GM04503 (cell line): Measurements from ENCODE around the gene OR2M7.
"Not testable (repeated sequence)": the region's sequence is repeated elsewhere in the genome, so short reads cannot be mapped to it uniquely, and the experiment has no call there.

ENCODE experiments used
- DNase-seq: peaks from one replicate; pipeline ENCODE4 v3.0.0-alpha.2; 2012; ENCODE audit warnings: low read depth

OR2M7 gene, protein sequence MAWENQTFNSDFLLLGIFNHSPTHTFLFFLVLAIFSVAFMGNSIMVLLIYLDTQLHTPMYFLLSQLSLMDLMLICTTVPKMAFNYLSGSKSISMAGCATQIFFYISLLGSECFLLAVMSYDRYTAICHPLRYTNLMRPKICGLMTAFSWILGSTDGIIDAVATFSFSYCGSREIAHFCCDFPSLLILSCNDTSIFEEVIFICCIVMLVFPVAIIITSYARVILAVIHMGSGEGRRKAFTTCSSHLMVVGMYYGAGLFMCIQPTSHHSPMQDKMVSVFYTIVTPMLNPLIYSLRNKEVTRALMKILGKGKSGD

DNA sequence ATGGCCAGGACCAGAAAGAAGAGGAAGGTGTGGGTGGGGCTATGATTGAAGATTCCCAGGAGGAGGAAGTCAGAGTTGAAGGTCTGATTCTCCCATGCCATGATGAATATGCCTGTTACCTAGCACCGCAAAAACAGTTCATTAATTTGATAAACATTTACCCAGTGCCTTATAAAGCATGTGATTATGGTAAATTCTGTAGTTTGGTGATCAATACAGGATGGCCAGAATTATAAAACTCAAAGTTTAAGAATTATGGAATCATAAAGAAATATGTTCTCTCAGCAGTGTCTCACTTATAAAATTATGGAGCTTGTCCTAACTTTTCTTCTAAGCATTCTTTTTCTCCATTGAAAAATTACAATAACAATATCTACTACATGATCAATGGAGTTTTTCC, at the start of gene OR2M7:
Gene OR2M7, minus strand, starts transcription at position 101 of the 400 bp plus-strand sequence. Its CDS starts 0 bp downstream, at position 101.
- DNase-seq = no peak

DNA sequence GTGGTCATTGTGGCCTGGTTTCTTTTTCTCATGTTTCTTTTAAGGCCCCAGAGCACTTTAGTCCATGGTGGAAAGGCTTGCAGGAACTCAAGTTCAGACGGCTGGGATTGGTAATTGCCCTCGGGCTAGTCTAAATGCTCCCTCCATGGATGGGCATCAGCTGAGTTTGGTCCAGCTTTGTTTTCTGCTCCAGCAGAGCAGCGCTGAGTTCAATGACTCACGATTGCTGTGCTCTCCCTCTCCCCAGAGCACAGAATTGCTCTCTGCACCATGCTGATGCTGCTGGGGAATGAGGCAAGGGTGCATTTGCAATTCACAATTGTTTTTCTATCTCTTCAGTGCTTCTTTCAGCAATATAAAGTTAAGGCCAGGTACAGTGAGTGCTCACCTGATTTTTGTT, 49.4 kb upstream of the OR2M7 start:
- no peak for DNase-seq

DNA sequence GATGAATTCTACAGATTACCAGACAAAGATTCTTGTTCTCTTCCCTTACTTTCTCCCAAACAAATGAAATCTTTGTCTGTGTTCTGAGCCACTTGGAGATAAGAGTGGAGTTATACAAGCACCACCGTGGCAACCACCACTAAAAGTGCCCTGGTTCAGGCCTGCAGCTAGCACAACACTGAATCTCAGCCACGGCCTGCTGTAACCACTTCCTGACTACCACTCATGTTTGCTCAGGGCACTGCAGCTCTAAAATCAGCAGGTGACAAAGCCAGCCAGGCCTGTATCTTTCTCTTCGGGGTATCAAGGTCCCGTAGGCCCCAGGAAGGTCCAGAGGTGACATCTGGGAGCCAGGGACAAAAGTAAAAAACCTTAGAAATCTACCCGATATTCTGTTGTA, 48.0 kb upstream of the OR2M7 start:
- DNase-seq = no peak

DNA sequence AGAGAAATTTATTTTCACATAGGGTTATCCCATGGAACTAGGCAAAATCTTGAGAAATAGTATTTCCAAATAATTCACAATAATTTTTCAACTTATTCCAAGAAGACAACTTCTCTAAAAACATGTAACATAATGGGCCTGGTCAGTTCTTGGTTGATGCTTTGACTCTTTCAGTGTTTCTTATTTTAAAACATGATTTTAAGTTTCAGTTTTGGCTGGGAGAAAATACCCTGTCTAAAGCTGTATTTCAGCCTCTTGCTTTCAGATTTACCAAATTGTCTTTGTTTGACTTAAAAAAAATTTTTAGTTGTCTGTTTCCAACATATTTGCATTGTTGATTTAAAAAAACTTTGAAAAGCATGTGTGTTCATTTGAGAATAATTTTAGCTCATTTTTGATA, 42.2 kb upstream of the OR2M7 start:
- DNase-seq = no peak

DNA sequence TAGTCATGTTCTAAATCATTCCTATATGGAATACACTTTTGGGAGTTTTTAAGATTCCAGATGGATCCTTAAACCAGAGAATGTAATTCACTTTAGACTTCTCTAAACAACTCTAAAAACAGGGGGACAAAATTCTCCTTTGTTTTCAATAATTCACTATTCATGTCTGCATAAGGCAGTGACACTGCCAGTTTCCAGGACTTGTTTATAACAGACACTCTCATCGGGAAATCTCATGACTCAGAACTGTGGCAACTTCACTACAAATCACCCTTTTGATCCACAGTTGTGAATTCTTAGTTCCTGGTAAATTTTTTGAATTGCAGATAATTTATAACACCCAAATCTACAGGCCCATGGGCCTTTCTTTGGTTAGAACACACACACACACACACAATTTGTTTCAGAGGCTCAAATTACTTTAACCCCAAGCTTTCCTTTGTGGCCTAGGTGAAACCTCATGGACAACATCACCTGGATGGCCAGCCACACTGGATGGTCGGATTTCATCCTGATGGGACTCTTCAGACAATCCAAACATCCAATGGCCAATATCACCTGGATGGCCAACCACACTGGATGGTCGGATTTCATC, 36.9 kb upstream of the OR2M7 start, which contains the start of gene OR2T4:
Gene OR2T4, plus strand, starts transcription at position 545 of the 595 bp plus-strand sequence. Its CDS starts 0 bp downstream, at position 545.
- DNase-seq = no peak

DNA sequence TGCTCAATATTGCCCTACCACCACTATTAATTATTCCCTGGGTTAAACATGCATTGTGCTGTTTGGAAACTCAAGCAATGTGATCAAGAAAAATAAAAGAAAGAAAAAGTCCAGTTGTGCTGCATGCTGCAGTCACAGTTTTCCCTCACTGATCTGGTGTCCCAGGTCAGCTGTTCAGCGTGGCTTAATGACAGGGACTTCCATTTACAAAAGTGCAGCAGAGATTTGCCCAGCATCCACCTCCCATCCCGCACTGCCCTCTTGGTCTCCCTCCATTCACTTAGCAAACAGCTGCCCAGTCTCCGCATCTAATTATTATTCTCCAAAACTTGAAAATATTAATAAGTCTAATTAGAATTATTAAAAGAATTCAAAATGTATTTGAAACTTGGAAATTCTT, 35.0 kb upstream of the OR2M7 start:
- DNase-seq = no peak

DNA sequence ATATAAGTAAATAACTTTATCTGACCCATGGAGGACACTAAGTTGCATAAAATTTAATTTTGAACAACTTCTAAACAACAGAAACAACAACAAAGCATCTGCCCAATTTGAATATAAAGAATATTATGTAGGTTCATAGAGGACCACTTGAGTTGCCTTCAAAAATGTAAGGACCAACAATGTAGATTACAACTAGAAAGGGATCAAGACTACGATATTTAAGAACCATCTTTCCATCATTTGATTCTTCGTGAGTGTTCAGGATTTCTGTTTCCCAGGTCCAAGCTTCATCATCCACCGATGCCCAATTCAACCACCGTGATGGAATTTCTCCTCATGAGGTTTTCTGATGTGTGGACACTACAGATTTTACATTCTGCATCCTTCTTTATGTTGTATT, 24.1 kb upstream of the OR2M7 start, which contains the start of gene OR14C36:
Gene OR14C36, plus strand, starts transcription at position 301 of the 400 bp plus-strand sequence. Its CDS starts 0 bp downstream, at position 301.
- DNase-seq = no peak

DNA sequence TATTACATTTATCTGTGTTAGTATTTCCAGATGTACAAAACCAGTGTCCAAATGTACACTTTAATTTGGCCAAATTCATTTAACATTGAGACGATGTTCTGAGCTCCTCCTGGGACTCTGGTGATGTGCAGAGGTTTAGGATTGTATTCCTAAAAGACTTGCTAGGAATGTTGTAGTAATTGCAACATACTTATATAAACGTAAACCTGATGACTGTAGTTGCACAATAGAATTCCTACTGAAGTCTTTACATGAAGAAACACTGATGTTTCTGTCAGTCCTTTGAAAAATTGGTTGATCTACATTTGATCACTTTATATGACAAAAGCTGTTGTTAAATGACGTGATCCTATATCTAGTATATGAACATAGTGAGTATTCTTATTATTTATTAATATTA, 19.1 kb upstream of the OR2M7 start:
- DNase-seq = no peak

DNA sequence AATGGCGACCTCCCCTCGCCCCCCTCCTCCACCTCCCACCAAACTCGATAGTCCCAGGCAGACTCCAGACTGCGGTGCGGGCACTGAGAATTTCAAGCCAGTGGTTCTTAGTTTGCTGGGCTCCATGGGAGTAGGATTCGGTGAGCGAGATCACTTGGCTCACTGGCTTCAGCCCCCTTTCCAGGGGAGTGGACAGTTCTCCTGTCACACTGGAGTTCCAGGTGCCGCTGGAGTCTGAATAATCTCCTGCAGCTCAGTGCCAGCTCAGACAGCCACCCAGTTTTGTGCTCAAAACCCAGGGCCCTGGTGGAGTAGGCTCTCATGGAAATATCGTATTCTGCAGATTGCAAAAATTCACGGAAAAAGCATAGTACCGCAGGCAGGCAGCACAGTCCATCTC, 7.6 kb downstream of the OR2M7 start:
- no peak for DNase-seq

DNA sequence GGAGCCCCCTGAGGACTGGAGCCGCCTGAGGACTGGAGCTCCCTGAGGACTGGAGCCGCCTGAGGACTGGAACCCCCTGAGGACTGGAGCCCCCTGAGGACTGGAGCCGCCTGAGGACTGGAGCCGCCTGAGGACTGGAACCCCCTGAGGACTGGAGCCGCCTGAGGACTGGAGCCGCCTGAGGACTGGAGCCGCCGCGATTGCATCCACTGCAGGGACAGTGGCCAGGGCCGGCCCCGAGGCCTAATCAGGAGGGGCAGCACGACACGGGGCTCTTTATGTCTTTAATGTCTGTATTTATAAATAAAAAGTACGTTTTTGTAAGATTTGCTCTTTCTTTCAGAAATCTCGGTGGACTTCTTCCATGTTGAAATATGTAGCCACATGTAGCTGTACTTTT, 17.6 kb downstream of the OR2M7 start:
- DNase-seq = not testable (repeated sequence)

DNA sequence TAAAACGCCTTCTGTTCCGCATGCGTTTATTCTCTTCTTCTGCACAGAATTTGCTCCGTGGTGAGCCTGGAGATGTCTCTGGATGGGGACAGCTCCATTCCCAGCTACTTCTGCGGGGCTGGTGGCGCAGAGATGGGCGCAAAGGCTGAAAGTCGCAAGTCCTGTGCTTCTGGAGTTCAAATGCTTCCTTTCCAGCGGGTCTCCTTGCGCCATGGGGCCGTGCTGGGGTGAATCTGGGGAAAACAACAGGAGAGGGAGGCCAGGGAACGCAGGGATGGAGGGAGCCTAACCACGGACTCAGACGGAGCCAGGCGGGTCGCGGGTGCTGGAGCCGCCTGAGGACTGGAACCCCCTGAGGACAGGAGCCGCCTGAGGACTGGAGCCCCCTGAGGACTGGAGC, 18.3 kb downstream of the OR2M7 start:
- DNase-seq = no peak

DNA sequence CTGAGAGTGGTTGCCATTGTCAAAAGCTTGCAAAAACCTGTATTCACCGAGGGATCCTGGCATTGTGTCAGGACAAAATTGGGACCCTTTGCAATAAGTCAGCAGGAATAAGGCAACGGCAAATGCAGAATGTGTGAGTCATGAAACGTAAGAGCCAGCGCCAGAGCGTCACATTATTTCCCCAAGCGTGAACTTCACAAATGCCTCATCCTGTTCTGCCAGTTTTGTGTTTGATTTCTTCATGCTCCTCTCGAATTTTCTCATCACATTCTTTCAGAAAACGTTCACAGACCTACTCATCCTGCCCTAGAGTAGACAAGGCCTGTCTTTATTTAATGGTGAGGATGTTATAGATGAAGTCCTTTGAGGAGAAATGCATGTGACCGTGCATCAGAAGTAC, 18.7 kb downstream of the OR2M7 start:
- DNase-seq = not testable (repeated sequence)

DNA sequence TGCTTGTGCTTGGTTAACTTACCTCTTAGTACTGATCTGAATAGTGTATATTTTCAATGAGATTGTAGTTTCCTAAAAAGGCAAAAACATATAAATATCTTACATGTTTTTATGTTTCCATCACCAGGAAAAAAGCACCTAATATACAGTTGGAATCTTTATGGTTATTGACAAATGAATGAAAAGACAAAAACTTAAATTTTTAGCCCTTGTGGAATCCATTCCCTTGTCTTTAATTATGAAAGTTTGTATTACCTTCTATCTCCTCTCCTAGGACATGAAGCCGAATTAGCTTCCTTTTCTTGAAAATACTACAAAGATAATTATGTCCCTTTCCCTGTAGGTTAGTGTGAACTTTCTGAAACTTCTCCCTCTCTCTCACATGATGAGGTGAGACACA, 21.0 kb downstream of the OR2M7 start, which contains the start of gene OR2T12:
Gene OR2T12, minus strand, starts transcription at position 101 of the 400 bp plus-strand sequence. CDS start 7,846 bp downstream, outside the sequence.
- no peak for DNase-seq

DNA sequence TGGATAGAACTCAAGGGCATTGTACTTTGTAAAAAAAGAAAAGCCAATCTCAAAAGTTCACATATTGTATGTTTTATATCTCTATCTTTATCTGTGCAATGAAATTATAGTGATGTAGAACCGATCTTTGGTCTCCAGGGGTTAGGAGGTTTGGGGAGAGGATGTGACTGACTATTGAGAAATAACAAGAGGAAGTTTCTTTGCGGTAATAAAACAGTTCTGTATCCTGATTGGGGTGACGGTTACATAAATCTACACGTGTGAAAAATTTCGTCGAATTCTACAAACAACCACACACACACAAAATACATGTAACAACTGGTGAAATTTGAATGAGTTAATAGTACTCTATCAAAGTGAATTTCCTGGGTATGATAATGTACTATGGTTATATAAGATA, 36.0 kb downstream of the OR2M7 start:
- DNase-seq = no peak

DNA sequence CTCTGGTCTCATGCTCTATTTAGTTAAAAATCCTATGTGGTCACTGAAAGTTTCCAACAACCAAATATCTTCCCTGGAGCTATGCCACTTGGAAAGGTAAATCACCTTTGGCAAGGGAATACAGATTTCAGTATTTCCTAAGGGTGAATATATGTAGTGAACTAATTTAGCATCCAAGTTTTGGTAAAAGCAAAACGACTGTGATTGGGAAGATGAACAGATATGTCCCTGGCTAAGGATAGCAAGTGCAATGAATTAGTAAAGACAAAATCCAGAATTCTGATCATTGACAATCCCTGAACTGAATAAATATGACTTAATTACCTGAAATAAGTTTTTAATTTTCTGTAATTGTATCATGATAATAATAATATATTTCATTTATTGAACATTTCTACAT, 46.5 kb downstream of the OR2M7 start, which contains the start of gene OR2T33:
Gene OR2T33, minus strand, starts transcription at position 101 of the 400 bp plus-strand sequence. CDS start 4,162 bp downstream, outside the sequence.
- DNase-seq = no peak
